ENCODE measurements around the gene PARD3B. TPM values are rescaled to one million over a fixed set of nuclear protein-coding genes. Genes with fewer than 3 reads are reported as not detected.

Gene PARD3B
- total RNA-seq, 1 experiment from 2014 or later = 3.9 TPM

DNA sequence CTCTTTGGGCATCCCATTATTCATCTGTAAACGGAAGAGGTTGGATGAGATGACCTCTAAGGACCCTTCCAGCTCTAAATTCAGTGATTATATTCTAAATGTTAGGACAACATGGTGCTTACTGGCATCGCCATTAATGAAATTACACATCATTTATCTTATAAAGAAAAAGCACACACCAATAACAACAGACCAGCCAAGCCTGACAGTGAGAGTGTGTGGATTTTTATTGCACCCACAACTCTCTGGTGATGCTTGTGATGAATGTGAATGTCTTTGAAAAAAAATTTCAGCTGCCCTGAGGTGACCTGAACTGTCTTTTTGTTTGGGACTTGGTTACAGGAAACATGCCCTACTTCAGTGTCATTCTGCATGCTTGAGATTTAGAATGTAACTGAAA is 623.7 kb downstream of the PARD3B start:
- no peak overlapping the region for H3K9ac ChIP-seq (ENCODE audit: low read length)

DNA sequence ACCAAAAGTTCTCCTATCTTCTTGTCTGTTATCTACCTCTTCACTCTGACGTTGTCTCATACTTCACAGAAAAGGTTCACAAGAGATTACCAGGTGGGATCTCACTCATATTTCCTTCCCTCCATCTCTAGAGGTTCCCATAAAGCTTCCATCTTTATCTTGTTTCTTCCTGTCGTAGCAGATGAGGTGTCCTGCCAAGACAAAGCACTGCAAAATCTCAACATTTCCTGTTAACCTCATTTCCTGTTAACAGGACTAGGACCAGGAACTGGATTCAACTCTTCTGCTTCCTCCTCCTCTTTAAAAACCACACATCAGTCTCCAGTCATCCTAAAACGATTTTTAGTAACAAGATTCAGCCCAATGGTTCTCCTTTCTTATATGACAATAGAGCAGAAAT is 624.2 kb downstream of the PARD3B start:
- POLR2A ChIA-PET (ENCODE audit: unreplicated experiment) = no interaction called here

More for the DNA sequence above, 623.7 kb downstream of the PARD3B start:
- POLR2A ChIA-PET (ENCODE audit: unreplicated experiment) = no interaction called here
- H3K9me3 ChIP-seq (ENCODE audit: low read length) = no peaks in the 10 kb centered on the region
- no peak for DNase-seq
- no peaks in the 10 kb centered on the region for H3K9me2 ChIP-seq (replicated peaks; ENCODE audit: low read length)
- BruUV-seq (replicated peaks) = no TSS peak
- CTCF ChIA-PET = no interaction called here
- H3K4me1 ChIP-seq (ENCODE audit: insufficient read depth, low read length) = no peaks in the 10 kb centered on the region
- TF ChIP-seq, protein P1, sequence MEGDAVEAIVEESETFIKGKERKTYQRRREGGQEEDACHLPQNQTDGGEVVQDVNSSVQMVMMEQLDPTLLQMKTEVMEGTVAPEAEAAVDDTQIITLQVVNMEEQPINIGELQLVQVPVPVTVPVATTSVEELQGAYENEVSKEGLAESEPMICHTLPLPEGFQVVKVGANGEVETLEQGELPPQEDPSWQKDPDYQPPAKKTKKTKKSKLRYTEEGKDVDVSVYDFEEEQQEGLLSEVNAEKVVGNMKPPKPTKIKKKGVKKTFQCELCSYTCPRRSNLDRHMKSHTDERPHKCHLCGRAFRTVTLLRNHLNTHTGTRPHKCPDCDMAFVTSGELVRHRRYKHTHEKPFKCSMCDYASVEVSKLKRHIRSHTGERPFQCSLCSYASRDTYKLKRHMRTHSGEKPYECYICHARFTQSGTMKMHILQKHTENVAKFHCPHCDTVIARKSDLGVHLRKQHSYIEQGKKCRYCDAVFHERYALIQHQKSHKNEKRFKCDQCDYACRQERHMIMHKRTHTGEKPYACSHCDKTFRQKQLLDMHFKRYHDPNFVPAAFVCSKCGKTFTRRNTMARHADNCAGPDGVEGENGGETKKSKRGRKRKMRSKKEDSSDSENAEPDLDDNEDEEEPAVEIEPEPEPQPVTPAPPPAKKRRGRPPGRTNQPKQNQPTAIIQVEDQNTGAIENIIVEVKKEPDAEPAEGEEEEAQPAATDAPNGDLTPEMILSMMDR (conservative IDR thresholded peaks at IDR 0.05; ENCODE audit: low read depth, low read length) = no peak
- no peak for TF ChIP-seq EZH2 (IDR thresholded peaks at IDR 0.05; ENCODE audit: low read length, unreplicated experiment)
- TF ChIP-seq EZH2phosphoT487 (IDR thresholded peaks at IDR 0.05; ENCODE audit: borderline replicate concordance, low read length) = no peak
- H4K20me1 ChIP-seq (ENCODE audit: low read length) = no peaks in the 10 kb centered on the region
- H2AFZ ChIP-seq (ENCODE audit: low read length) = no peak overlapping the region
- no peak overlapping the region for H3K4me2 ChIP-seq (ENCODE audit: low read length)
- intact Hi-C loops (cut with micrococcal nuclease) = no loop called here
- H3F3A ChIP-seq (ENCODE audit: low read length, unreplicated experiment) = no peaks in the 10 kb centered on the region
- ATAC-seq = no peak
- H3K36me3 ChIP-seq (ENCODE audit: low read depth, low read length) = no peaks in the 10 kb centered on the region
- H3K27ac ChIP-seq (ENCODE audit: low read length) = no peak overlapping the region
- no peak overlapping the region for H3K4me3 ChIP-seq (ENCODE audit: low read length)
- H3K27me3 ChIP-seq (ENCODE audit: low read length) = no peaks in the 10 kb centered on the region
- H3K79me2 ChIP-seq (ENCODE audit: low read length) = no peaks in the 10 kb centered on the region

DNA sequence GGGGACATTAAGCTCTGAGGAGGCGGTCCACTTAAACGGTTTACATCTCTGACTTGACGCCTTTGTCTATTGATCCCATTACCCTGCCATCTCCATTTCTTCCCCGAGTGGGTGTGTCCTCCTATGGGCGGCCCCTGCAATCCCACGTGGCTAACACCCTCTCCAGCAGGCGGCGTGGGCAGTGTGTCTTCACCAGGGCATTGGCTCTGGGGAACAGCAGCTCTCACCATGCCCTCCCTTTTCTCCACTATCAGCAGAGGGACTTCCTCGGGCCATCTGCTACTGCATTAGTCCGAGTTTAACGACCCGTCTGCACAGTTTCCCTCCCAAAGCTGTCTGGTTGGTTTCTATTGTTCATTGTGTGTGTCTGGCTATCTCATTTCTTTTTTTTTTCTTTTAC is 625.1 kb downstream of the PARD3B start:
- H3K4me2 ChIP-seq (ENCODE audit: low read length) = no peak overlapping the region
- no peak for ATAC-seq
- no peaks in the 10 kb centered on the region for H3K27me3 ChIP-seq (ENCODE audit: low read length)
- DNase-seq = no peak
- H3K36me3 ChIP-seq (ENCODE audit: low read depth, low read length) = no peaks in the 10 kb centered on the region
- no peak overlapping the region for H3K4me3 ChIP-seq (ENCODE audit: low read length)
- intact Hi-C loops (cut with micrococcal nuclease) = no loop called here
- CTCF ChIA-PET = no interaction called here
- no peaks in the 10 kb centered on the region for H4K20me1 ChIP-seq (ENCODE audit: low read length)
- no peaks in the 10 kb centered on the region for H3K79me2 ChIP-seq (ENCODE audit: low read length)
- POLR2A ChIA-PET (ENCODE audit: unreplicated experiment) = no interaction called here
- H3K9ac ChIP-seq (ENCODE audit: low read length) = no peak overlapping the region
- BruUV-seq (replicated peaks) = no TSS peak
- no peaks in the 10 kb centered on the region for H3K9me3 ChIP-seq (ENCODE audit: low read length)
- H2AFZ ChIP-seq (ENCODE audit: low read length) = no peak overlapping the region
- no peak overlapping the region for H3K27ac ChIP-seq (ENCODE audit: low read length)
- TF ChIP-seq EZH2 (IDR thresholded peaks at IDR 0.05; ENCODE audit: low read length, unreplicated experiment) (no peak), EZH2phosphoT487 (IDR thresholded peaks at IDR 0.05; ENCODE audit: borderline replicate concordance, low read length) (no peak)
- TF ChIP-seq, protein P1 (conservative IDR thresholded peaks at IDR 0.05; ENCODE audit: low read depth, low read length) = no peak
- no peaks in the 10 kb centered on the region for H3K9me2 ChIP-seq (replicated peaks; ENCODE audit: low read length)
- no peaks in the 10 kb centered on the region for H3F3A ChIP-seq (ENCODE audit: low read length, unreplicated experiment)
- H3K4me1 ChIP-seq (ENCODE audit: insufficient read depth, low read length) = no peaks in the 10 kb centered on the region

More for the DNA sequence above, 624.2 kb downstream of the PARD3B start:
- no peak overlapping the region for H3K4me2 ChIP-seq (ENCODE audit: low read length)
- no peak overlapping the region for H3K27ac ChIP-seq (ENCODE audit: low read length)
- no peaks in the 10 kb centered on the region for H3K79me2 ChIP-seq (ENCODE audit: low read length)
- H4K20me1 ChIP-seq (ENCODE audit: low read length) = no peaks in the 10 kb centered on the region
- no peaks in the 10 kb centered on the region for H3K9me3 ChIP-seq (ENCODE audit: low read length)
- CTCF ChIA-PET = no interaction called here
- H3K4me3 ChIP-seq (ENCODE audit: low read length) = no peak overlapping the region
- no peaks in the 10 kb centered on the region for H3F3A ChIP-seq (ENCODE audit: low read length, unreplicated experiment)
- no peak overlapping the region for H2AFZ ChIP-seq (ENCODE audit: low read length)
- H3K36me3 ChIP-seq (ENCODE audit: low read depth, low read length) = no peaks in the 10 kb centered on the region
- no peaks in the 10 kb centered on the region for H3K27me3 ChIP-seq (ENCODE audit: low read length)
- TF ChIP-seq, protein P1 (conservative IDR thresholded peaks at IDR 0.05; ENCODE audit: low read depth, low read length) = no peak
- TF ChIP-seq EZH2 (IDR thresholded peaks at IDR 0.05; ENCODE audit: low read length, unreplicated experiment) = no peak
- TF ChIP-seq EZH2phosphoT487 (IDR thresholded peaks at IDR 0.05; ENCODE audit: borderline replicate concordance, low read length) = no peak
- ATAC-seq = no peak
- DNase-seq = no peak
- no TSS peak for BruUV-seq (replicated peaks)
- no peak overlapping the region for H3K9ac ChIP-seq (ENCODE audit: low read length)
- intact Hi-C loops (cut with micrococcal nuclease) = no loop called here
- H3K9me2 ChIP-seq (replicated peaks; ENCODE audit: low read length) = no peaks in the 10 kb centered on the region
- no peaks in the 10 kb centered on the region for H3K4me1 ChIP-seq (ENCODE audit: insufficient read depth, low read length)

Data from PC-3 (cell line).